GDM1 (cell line): ENCODE results near the gene ROR1.
"Not testable (repeated sequence)": the region's sequence is repeated elsewhere in the genome, so short reads cannot be mapped to it uniquely, and the experiment has no call there.

ENCODE experiments used
- DNase-seq: peaks from one replicate; lab custom pipeline; 2025; lab: John Stamatoyannopoulos, UW

ROR1 gene

GRCh38 chr1:64062529-64062928 lies 288.7 kb downstream of the ROR1 start:
- no peak for DNase-seq

DNA sequence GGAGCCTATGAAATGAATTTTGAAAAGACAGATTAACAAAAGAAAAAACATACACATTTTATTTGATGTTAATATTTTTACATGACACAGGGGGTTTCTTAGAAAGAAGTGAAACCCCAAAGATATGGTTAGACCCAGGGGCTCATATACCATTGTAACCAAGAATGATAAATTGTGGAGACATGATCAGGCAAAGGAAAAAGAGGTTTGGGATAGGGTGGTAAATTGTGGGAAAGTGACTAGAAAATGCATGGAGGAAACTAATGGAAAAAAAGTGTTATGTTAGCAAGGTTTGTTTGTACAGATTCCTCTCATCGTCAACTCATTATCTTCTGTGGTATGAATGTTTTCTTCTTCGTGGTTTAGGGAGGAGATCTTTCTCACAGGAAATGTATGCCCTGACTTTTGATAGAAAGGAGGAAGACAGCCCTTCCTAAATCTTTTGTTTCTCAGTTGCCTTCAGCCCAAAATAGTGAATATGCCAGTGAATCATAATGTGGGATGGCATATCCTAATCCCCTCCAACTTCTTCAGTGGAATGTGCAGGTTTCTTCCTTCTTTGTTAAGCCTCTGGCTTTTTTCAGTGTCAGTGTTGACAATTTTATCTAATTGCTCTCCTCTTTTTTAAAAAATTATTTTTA lies 289.2 kb downstream of the ROR1 start:
- DNase-seq: no peak

GRCh38 chr1:64065571-64065970 lies 291.8 kb downstream of the ROR1 start:
- no peak for DNase-seq

GRCh38 chr1:64072089-64072793 lies 298.4 kb downstream of the ROR1 start:
- no peak for DNase-seq

GRCh38 chr1:64073705-64074104 lies 299.9 kb downstream of the ROR1 start:
- no peak for DNase-seq

GRCh38 chr1:64074767-64075166 lies 300.9 kb downstream of the ROR1 start:
- no peak for DNase-seq

GRCh38 chr1:64077281-64077940 lies 303.6 kb downstream of the ROR1 start:
- no peak for DNase-seq

DNA sequence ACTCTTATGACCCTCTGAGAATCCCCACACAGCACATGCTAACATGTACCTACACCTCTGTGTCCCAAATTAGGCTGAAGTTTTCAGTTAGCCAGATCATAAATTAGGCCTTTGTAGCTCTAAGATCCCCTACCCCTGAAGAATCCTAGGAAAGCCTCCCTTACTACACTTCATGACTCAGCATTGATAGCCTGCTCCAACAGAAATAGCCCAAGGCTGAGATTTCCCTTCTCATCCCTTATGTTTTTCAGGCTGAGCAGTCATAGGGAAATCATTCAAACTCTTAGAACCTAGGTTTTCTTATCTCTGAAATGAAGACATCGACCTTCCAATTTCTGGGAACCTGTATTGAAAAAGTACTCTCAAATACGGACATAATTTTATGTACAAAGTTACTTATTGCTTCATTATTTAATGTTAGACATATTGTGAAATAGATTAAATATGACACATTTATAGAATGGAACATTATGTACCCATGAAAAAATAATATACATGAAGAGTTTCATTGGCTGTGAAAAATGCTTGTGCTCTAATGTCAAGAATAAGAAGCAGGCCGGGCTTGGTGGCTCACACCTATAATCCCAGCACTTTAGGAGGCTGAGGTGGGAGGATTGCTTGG lies 307.2 kb downstream of the ROR1 start:
- no peak for DNase-seq

DNA sequence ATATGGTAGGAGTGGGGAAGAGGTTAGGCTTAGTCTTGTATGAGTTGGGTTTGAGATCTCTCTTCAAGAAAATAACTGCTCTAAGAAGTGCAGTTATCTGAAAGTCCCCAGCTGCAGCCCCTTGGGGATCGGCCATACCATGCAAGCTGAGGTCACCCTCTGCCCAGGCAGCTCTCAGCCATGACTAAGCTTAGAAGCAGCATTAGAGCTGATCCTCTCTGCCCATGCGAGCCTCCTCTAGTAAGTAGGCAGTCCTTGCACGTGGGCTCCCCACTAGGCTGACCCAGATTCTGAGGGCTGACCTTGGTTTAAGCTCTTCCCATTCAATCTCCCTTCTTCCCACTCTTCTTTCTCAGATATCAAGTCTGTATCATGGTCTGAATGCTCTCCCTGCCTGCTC lies 308.6 kb downstream of the ROR1 start:
- DNase-seq: no peak

DNA sequence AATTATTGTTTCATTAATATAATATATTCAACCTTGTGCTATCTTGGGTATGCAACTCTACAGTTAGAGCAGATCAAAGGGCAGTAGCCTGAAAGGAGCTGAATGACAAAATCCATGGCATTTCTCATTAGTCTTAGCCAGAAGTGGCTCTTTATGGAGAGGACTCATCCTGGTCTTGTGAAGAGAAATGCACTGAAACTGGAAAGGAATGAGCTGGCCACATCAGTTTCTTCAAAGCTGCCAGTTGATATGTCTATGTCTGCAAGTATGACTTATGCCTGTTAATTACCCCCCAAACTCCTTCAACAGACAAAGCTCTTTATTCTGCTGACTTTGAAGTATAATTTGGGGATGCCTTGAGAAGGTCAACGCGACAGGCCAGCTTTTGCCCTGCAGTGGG lies 310.6 kb downstream of the ROR1 start:
- DNase-seq: no peak

- DNase-seq: no peak
These were observed 314.0 kb downstream of the ROR1 start for GRCh38 chr1:64087768-64088167.

GRCh38 chr1:64090436-64090835 lies 316.6 kb downstream of the ROR1 start:
- no peak for DNase-seq

GRCh38 chr1:64092851-64093371 lies 319.1 kb downstream of the ROR1 start:
- no peak for DNase-seq

DNA sequence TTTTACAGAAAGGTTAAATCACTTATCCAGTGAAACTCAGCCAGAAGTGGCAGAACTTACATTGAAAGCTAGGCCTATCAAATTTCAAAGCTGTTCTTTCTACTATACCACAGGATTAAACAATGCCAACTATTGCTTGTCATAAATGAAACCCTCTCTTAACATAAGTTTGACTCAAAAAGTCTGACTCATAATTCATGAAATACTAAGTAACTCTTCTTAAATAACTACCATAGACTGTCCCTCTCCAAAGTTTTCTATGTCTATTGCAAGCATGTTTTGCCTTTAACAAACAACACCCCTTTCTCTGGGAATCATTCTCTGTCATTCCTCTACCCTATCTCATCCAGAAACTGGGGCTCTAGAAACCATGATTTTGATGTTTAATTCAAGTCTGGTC lies 320.1 kb downstream of the ROR1 start:
- no peak for DNase-seq

- no peak for DNase-seq
These were observed 322.0 kb downstream of the ROR1 start for GRCh38 chr1:64095832-64096231.

GRCh38 chr1:64097859-64098258 lies 324.0 kb downstream of the ROR1 start:
- DNase-seq: no peak

DNA sequence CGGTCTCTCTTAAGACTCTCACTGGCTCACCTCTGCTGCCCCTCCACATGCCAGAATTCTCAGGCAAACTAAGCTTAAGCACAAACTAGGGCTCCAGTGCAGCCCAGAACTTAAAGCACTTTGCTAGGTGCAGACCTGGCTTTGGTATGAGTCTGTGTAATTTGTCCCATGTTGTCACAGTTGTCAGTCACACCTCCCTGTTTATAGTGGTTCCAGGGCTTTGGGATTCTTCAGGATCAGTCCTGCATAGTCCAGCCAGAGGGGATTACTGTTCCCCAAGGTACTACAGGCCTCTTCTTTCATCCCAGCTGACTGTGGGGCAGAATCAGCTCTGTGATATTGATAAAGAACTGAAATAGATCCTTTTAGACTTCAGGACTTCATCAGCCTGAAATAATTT lies 324.6 kb downstream of the ROR1 start:
- DNase-seq: no peak

DNA sequence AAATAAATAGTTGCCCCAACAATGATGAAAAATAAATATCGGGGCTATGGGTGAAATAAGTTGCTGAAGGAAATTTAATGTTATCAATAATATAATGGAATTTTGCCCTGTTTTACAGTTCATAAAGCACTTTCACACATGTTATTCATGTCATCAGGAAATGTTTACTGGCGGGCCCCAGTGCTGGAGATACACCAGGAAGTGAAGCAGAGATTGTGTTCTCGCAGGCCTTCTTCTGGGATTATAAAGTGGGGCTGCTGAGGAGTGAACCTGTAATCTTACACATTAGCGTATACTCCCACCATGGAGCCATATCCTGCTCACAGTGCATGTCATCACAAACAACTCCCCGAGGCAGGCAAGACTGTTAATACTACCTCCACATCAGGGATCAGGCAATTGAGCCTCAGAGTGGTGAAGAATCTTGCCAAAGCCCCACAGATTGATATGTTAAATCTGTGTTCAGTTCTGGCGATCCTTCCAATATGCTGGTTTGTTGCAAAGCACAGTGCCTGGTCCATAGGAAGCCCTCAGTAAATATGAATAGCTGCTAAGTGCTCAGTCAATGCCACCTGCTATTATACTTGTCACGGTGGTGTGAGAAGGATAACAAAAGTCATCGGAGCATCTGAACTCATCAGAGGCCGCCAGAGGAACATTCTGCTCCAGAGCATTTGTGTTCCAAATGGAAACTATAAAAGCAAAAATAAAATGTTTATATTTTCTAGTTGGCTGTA lies 325.2 kb downstream of the ROR1 start:
- DNase-seq: no peak

DNA sequence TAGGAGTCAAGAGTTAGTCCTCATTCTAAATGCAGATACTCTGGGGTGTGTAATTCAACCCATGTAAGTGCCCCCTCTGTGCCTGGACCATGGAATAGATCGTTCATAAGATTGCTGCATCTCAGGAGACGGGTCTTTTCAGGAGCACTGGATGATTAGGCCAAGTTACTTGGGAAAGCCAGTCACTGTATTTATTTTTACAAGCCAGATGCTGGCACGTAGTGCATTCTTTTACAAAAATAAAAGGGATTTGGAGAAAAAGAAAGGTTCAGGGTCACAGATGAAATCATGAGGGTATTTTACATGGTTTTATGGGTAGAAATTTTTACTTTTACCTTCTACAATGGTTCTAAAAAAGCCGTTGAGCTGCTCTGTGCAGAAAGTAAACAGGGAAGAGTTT lies 327.0 kb downstream of the ROR1 start:
- DNase-seq: no peak

- DNase-seq: not testable (repeated sequence)
These were observed 330.8 kb downstream of the ROR1 start for GRCh38 chr1:64104585-64104984.

- no peak for DNase-seq
These were observed 333.3 kb downstream of the ROR1 start for GRCh38 chr1:64107118-64107519.

DNA sequence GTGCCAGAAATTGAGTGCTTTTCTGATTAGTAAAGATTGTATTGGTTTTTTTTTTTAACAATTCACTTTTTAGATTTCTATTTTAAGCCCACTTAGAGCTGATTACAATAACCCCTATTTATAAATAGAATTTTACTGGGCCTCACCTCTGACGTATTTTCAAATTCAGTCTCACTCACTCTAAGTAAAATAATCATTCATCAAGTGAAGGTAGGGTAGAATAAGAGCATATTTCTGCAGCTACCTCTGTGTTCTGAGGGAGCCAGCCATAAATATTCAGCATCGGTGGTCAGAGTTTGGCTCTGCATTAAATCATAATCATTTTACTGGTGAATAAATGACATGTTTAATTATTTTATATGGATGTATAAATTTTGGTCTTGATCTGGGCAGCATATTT lies 333.8 kb downstream of the ROR1 start:
- DNase-seq: no peak
